Karpas-422 (cell line): ENCODE data around the gene PTPRG. TPM values are rescaled to one million over a fixed set of nuclear protein-coding genes. Genes with fewer than 3 reads are reported as not detected.

Experiments
- DNase-seq: peaks from one replicate; pipeline ENCODE4 v3.0.0-alpha.2; 2015
- H2AFZ ChIP-seq: fragments of 200-600 bp; sonication (generic); 2 replicates; pipeline ENCODE4 v1.6.1; 2014; ENCODE audit warnings: antibody characterized with exemption, low read length, mixed read lengths
- H3K27ac ChIP-seq: fragments of 200-600 bp; sonication (generic); 2 replicates; pipeline ENCODE4 v1.5.1; 2014; ENCODE audit warnings: mild to moderate bottlenecking, low read length, moderate library complexity
- H3K27me3 ChIP-seq: fragments of 200-600 bp; sonication (generic); 2 replicates; pipeline ENCODE4 v1.6.1; 2014; ENCODE audit warnings: low read length, mixed read lengths
- H3K36me3 ChIP-seq: fragments of 200-600 bp; sonication (generic); 2 replicates; pipeline ENCODE4 v1.6.1; 2014; ENCODE audit warnings: low read length, mixed read lengths; ENCODE audit not compliant: insufficient read depth
- H3K4me1 ChIP-seq: fragments of 200-600 bp; sonication (generic); 2 replicates; pipeline ENCODE4 v1.6.1; 2014; ENCODE audit warnings: mild to moderate bottlenecking, low read length, mixed read lengths
- H3K4me2 ChIP-seq: fragments of 200-600 bp; sonication (generic); 2 replicates; pipeline ENCODE4 v1.6.1; 2014; ENCODE audit warnings: low read length, low read depth, mild to moderate bottlenecking; ENCODE audit not compliant: poor library complexity, severe bottlenecking
- H3K4me3 ChIP-seq: fragments of 200-600 bp; sonication (generic); 2 replicates; pipeline ENCODE4 v1.5.1; 2014; ENCODE audit warnings: mild to moderate bottlenecking, antibody characterized with exemption, low read length, mixed read lengths
- H3K79me2 ChIP-seq: fragments of 200-600 bp; sonication (generic); 2 replicates; pipeline ENCODE4 v1.6.1; 2014; ENCODE audit warnings: mild to moderate bottlenecking, low read length, mixed read lengths
- H3K9ac ChIP-seq: fragments of 200-600 bp; sonication (generic); 2 replicates; pipeline ENCODE4 v1.6.0; 2014; ENCODE audit warnings: low read length
- H3K9me2 ChIP-seq: fragments of 200-600 bp; sonication (generic), shearing (Covaris generic); replicated peaks from 2 replicates; pipeline ENCODE4 v1.6.0; 2014; ENCODE audit warnings: mild to moderate bottlenecking, low read length, moderate library complexity; ENCODE audit not compliant: insufficient read depth
- H3K9me3 ChIP-seq: fragments of 300-700, 200-600 bp; sonication (generic); 2 replicates; pipeline ENCODE4 v1.6.1; 2014; ENCODE audit warnings: low read length, mixed read lengths
- H4K20me1 ChIP-seq: fragments of 200-600 bp; sonication (generic); 2 replicates; pipeline ENCODE4 v1.6.1; 2014; ENCODE audit warnings: mild to moderate bottlenecking, antibody characterized with exemption, low read length, low read depth; ENCODE audit not compliant: insufficient read depth
- total RNA-seq: library from RNA; depleted of rRNA; stranded (reverse); fragments of >200 nt; shearing (Covaris generic); gene quantifications from 2 replicates; pipeline ENCODE4 v1.2.3, GENCODE V29; 2014; ENCODE audit warnings: low replicate concordance

PTPRG gene
- total RNA-seq, 1 experiment from 2014 or later, result not detected

GRCh38 chr3:61597906-61598305 is 36.5 kb downstream of the PTPRG start:
- Histone ChIP-seq H3K36me3 (no peaks in the 10 kb centered on the region), H3K9me2 (no peaks in the 10 kb centered on the region), H3K4me3 (no peak overlapping the region), H3K4me2 (no peak overlapping the region), H3K9ac (no peak overlapping the region), H3K27me3 (no peaks in the 10 kb centered on the region), H4K20me1 (no peaks in the 10 kb centered on the region), H3K79me2 (no peaks in the 10 kb centered on the region), H2AFZ (no peak overlapping the region), H3K9me3 (no peaks in the 10 kb centered on the region; the same call in 1 of the 2 replicates), H3K27ac (no peak overlapping the region), H3K4me1 (no peaks in the 10 kb centered on the region)
- no peak for DNase-seq

- H3K4me3 ChIP-seq, result no peak overlapping the region
- no peaks in the 10 kb centered on the region for H4K20me1 ChIP-seq
- no peaks in the 10 kb centered on the region for H3K79me2 ChIP-seq
- H3K27me3 ChIP-seq, result no peaks in the 10 kb centered on the region
- H3K9me3 ChIP-seq, result no peaks in the 10 kb centered on the region; the same call in 1 of the 2 replicates
- no peak overlapping the region for H3K27ac ChIP-seq
- no peaks in the 10 kb centered on the region for H3K36me3 ChIP-seq
- no peaks in the 10 kb centered on the region for H3K9me2 ChIP-seq
- no peaks in the 10 kb centered on the region for H3K4me1 ChIP-seq
- no peak overlapping the region for H3K4me2 ChIP-seq
- H3K9ac ChIP-seq, result no peak overlapping the region
- no peak for DNase-seq
- H2AFZ ChIP-seq, result no peak overlapping the region
Measured at GRCh38 chr3:61600195-61600594, 38.8 kb downstream of the PTPRG start.

GRCh38 chr3:61601831-61602230 is 40.5 kb downstream of the PTPRG start:
- Histone ChIP-seq H3K4me2 (no peak overlapping the region), H3K27me3 (no peaks in the 10 kb centered on the region), H3K4me1 (no peaks in the 10 kb centered on the region), H4K20me1 (no peaks in the 10 kb centered on the region), H3K9ac (no peak overlapping the region), H3K79me2 (no peaks in the 10 kb centered on the region), H3K27ac (no peak overlapping the region), H3K36me3 (no peaks in the 10 kb centered on the region), H3K9me2 (no peaks in the 10 kb centered on the region), H3K4me3 (no peak overlapping the region), H3K9me3 (no peaks in the 10 kb centered on the region; the same call in 1 of the 2 replicates), H2AFZ (no peak overlapping the region)
- DNase-seq, result no peak

GRCh38 chr3:61602466-61602865 is 41.1 kb downstream of the PTPRG start:
- Histone ChIP-seq H4K20me1 (no peaks in the 10 kb centered on the region), H3K79me2 (no peaks in the 10 kb centered on the region), H3K9me3 (no peaks in the 10 kb centered on the region; the same call in 1 of the 2 replicates), H3K27ac (no peak overlapping the region), H3K4me2 (no peak overlapping the region), H3K27me3 (no peaks in the 10 kb centered on the region), H3K4me1 (no peaks in the 10 kb centered on the region), H3K36me3 (no peaks in the 10 kb centered on the region), H3K4me3 (no peak overlapping the region), H3K9ac (no peak overlapping the region), H3K9me2 (no peaks in the 10 kb centered on the region), H2AFZ (no peak overlapping the region)
- no peak for DNase-seq

DNA sequence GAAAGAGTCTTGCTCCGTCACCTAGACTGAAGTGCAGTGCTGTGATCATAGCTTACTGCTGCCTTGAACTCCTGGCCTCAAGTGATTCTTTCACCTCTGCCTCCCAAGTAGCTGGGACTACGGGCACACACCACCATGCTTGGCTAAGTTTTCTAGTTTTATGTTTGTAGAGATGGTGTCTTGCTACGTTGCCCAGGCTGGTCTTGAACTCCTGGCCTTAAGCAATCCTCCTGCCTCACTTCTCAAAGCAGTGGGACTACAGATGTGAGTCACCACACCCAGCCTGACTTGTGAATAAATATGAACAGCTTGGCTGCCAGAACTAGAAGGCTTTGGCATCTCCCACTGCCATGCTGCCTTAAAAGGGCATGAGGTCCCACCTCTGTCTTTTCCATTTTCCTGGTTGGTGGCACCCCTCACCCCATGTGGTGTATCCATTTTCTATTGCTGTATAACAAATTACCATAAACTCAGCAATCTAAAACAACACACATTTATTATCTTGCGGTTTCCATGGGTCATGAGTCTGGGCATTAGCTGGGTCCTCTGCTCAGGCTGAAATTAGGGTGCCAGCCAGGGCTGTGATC is 44.3 kb downstream of the PTPRG start:
- no peaks in the 10 kb centered on the region for H3K4me1 ChIP-seq
- no peaks in the 10 kb centered on the region for H3K79me2 ChIP-seq
- no peaks in the 10 kb centered on the region for H3K9me2 ChIP-seq
- H4K20me1 ChIP-seq, result no peaks in the 10 kb centered on the region
- H3K36me3 ChIP-seq, result no peaks in the 10 kb centered on the region
- H3K9me3 ChIP-seq, result no peaks in the 10 kb centered on the region; the same call in 1 of the 2 replicates
- no peak for DNase-seq
- no peak overlapping the region for H3K4me3 ChIP-seq
- no peak overlapping the region for H3K27ac ChIP-seq
- H3K9ac ChIP-seq, result no peak overlapping the region
- no peaks in the 10 kb centered on the region for H3K27me3 ChIP-seq
- H3K4me2 ChIP-seq, result no peak overlapping the region
- no peak overlapping the region for H2AFZ ChIP-seq

- Histone ChIP-seq H3K4me1 (no peaks in the 10 kb centered on the region), H2AFZ (no peak overlapping the region), H3K27ac (no peak overlapping the region), H3K36me3 (no peaks in the 10 kb centered on the region), H3K27me3 (no peaks in the 10 kb centered on the region), H3K9me2 (no peaks in the 10 kb centered on the region), H3K79me2 (no peaks in the 10 kb centered on the region), H3K4me2 (no peak overlapping the region), H3K4me3 (no peak overlapping the region), H4K20me1 (no peaks in the 10 kb centered on the region), H3K9me3 (no peaks in the 10 kb centered on the region; the same call in 1 of the 2 replicates), H3K9ac (no peak overlapping the region)
- no peak for DNase-seq
Measured at GRCh38 chr3:61606196-61606595, 44.8 kb downstream of the PTPRG start.

- H3K4me1 ChIP-seq, result no peaks in the 10 kb centered on the region
- no peaks in the 10 kb centered on the region for H4K20me1 ChIP-seq
- H3K79me2 ChIP-seq, result no peaks in the 10 kb centered on the region
- H2AFZ ChIP-seq, result no peak overlapping the region
- no peak for DNase-seq
- no peak overlapping the region for H3K4me3 ChIP-seq
- H3K9ac ChIP-seq, result no peak overlapping the region
- H3K27ac ChIP-seq, result no peak overlapping the region
- H3K9me3 ChIP-seq, result 0 out of 2 replicates have a peak, but pooled peaks cover 4% of the 10 kb centered on the region
- no peaks in the 10 kb centered on the region for H3K9me2 ChIP-seq
- no peaks in the 10 kb centered on the region for H3K27me3 ChIP-seq
- no peaks in the 10 kb centered on the region for H3K36me3 ChIP-seq
- no peak overlapping the region for H3K4me2 ChIP-seq
Measured at GRCh38 chr3:61608072-61608471, 46.7 kb downstream of the PTPRG start.

DNA sequence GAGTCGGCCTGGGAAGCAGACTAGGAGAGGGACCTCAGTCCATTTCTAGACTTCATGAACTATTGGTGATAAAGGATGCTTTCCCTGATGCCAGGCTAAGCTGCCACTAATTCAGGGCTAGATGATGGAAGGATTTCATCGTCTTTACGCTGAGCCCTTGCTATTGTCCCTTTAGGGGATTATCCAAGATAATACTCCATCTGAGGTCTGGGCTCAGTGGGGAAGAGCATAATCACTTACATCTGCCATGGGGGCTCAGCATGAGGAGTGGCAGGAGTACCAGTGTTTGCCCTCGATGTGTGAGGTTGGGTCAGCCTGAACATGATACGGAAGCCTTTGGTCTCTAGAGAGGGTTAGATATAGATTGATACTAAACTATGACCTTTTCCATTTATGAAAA is 47.3 kb downstream of the PTPRG start:
- Histone ChIP-seq H3K27ac (no peak overlapping the region), H3K27me3 (no peaks in the 10 kb centered on the region), H3K36me3 (no peaks in the 10 kb centered on the region), H3K9me3 (0 out of 2 replicates have a peak, but pooled peaks cover 4% of the 10 kb centered on the region), H3K79me2 (no peaks in the 10 kb centered on the region), H4K20me1 (no peaks in the 10 kb centered on the region), H3K4me3 (no peak overlapping the region), H3K9ac (no peak overlapping the region), H3K4me1 (no peaks in the 10 kb centered on the region), H3K9me2 (no peaks in the 10 kb centered on the region), H2AFZ (no peak overlapping the region), H3K4me2 (no peak overlapping the region)
- no peak for DNase-seq
